Caco-2 (cell line): ENCODE results near the gene IMMT. TPM values are rescaled to one million over a fixed set of nuclear protein-coding genes. Genes with fewer than 3 reads are reported as not detected.

Source experiments
- BruUV-seq: library from RNA; stranded (reverse); fragments of 400-500 nt; replicated peaks from 2 replicates; lab custom pipeline; 2021; lab: Mats Ljungman, UMichigan
- CTCF ChIA-PET: fragments of 300-600 bp; sonication (Branson Sonifier 250); formaldehyde crosslinking; loops from one replicate; lab custom pipeline; 2022; ENCODE audit warnings: antibody characterized with exemption; lab: Charles Lee
- POLR2A ChIA-PET: fragments of 300-600 bp; sonication (Branson Sonifier 250); formaldehyde crosslinking; loops from one replicate; lab custom pipeline; 2022; ENCODE audit warnings: antibody characterized with exemption; lab: Charles Lee
- DNase-seq, 2 experiments: peaks; one replicate each; pipeline versions ENCODE4 v3.0.0 to v3.0.0-alpha.2; 2020 to 2022
- H3K27me3 ChIP-seq: replicated peaks from 2 replicates; pipeline ENCODE4 v1.6.0; 2011; ENCODE audit warnings: low read length; ENCODE audit not compliant: control insufficient read depth, insufficient read depth
- H3K36me3 ChIP-seq: 2 replicates; pipeline ENCODE4 v1.5.1; 2011; ENCODE audit warnings: low read length; ENCODE audit not compliant: control insufficient read depth, insufficient read depth
- H3K4me1 ChIP-seq: fragments of 250-450 bp; sonication (Bioruptor Pico); 2 replicates; pipeline ENCODE4 v1.5.1; 2020; ENCODE audit warnings: mild to moderate bottlenecking
- H3K4me3 ChIP-seq: 2 replicates; pipeline ENCODE4 v1.5.1; 2011; ENCODE audit warnings: low read depth, mild to moderate bottlenecking, control low read depth, low read length
- H3K9me3 ChIP-seq: fragments of 250-450 bp; sonication (Bioruptor Pico); 2 replicates; pipeline ENCODE4 v1.5.1; 2020; ENCODE audit warnings: mild to moderate bottlenecking, moderate library complexity
- H3K27ac Mint-ChIP-seq: one replicate; pipeline ENCODE4 v1.8.0; 2022; ENCODE audit warnings: mixed read lengths; ENCODE audit not compliant: unreplicated experiment
- H3K27me3 Mint-ChIP-seq: one replicate; pipeline ENCODE4 v1.8.0; 2022; ENCODE audit warnings: mixed read lengths; ENCODE audit not compliant: insufficient read depth, unreplicated experiment
- H3K36me3 Mint-ChIP-seq: one replicate; pipeline ENCODE4 v1.8.0; 2022; ENCODE audit warnings: mild to moderate bottlenecking, mixed read lengths; ENCODE audit not compliant: insufficient read depth, unreplicated experiment
- H3K4me1 Mint-ChIP-seq: one replicate; pipeline ENCODE4 v1.8.0; 2022; ENCODE audit warnings: low read depth, mixed read lengths; ENCODE audit not compliant: unreplicated experiment
- H3K4me3 Mint-ChIP-seq: one replicate; pipeline ENCODE4 v1.8.0; 2022; ENCODE audit warnings: mild to moderate bottlenecking, moderate library complexity, mixed read lengths; ENCODE audit not compliant: unreplicated experiment
- H3K9me3 Mint-ChIP-seq: one replicate; pipeline ENCODE4 v1.8.0; 2022; ENCODE audit warnings: mixed read lengths; ENCODE audit not compliant: unreplicated experiment
- CTCF ChIP-seq, 2 experiments: fragments of 200-600 bp in 1 of 2; IDR thresholded peaks; 1 replicate in 1 of 2; 2 replicates in 1 of 2; pipeline versions ENCODE4 v1.5.1 to v1.8.0; 2011 to 2022; ENCODE audit warnings: antibody characterized with exemption in 1 of 2, control low read depth in 1 of 2, inconsistent platforms in 1 of 2, low read depth in 1 of 2, low read length in 1 of 2, mild to moderate bottlenecking in 1 of 2, moderate library complexity in 1 of 2; ENCODE audit not compliant: insufficient read depth in 1 of 2, severe bottlenecking in 1 of 2, unreplicated experiment in 1 of 2
- intact Hi-C: fragments of 100-400 bp; cut with micrococcal nuclease; formaldehyde crosslinking; loops from one replicate; pipeline ENCODE4 v1.10.0; 2022; ENCODE audit not compliant: unreplicated experiment
- total RNA-seq: library from RNA; stranded (reverse); gene quantifications from 2 replicates; pipeline ENCODE4 v1.2.3, GENCODE V29; 2022

IMMT gene
- total RNA-seq, 1 experiment from 2014 or later, result 129 TPM

DNA sequence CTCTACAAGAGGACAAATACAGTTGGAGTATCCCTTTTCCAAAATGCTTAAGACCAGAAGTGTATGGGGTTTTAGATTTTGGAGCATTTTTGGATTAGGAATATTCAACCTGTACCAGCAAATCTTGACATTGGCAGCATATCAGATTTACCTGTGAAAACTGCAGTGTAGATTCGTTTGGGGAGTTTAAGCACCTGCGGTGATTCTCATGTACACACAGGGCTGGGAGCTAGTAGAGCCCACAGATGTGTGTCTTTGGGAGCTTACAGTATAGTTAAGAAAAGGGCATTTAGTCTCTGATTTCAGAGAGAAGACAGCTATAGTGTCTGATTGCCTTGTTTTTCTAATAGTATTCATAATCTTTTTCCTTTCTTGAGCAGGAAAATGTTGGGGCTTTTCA is 59.1 kb downstream of the IMMT start:
- Mint-ChIP-seq H3K4me3 (no peak overlapping the region), H3K9me3 (no peaks in the 10 kb centered on the region), H3K27me3 (no peaks in the 10 kb centered on the region), H3K36me3 (peaks cover 100% of the 10 kb centered on the region), H3K4me1 (no peaks in the 10 kb centered on the region), H3K27ac (no peak overlapping the region)
- no peak for TF ChIP-seq CTCF (IDR thresholded peaks at IDR 0.05; ENCODE audit: insufficient read depth in 1 of 2, low read depth in 1 of 2, low read length in 1 of 2, severe bottlenecking in 1 of 2, unreplicated experiment in 1 of 2)
- no peaks in the 10 kb centered on the region for H3K9me3 ChIP-seq
- H3K4me3 ChIP-seq, result no peak overlapping the region
- CTCF ChIA-PET, result no interaction called here
- intact Hi-C loops, result no loop called here
- no peak for DNase-seq
- no peaks in the 10 kb centered on the region for H3K27me3 ChIP-seq
- no peaks in the 10 kb centered on the region for H3K4me1 ChIP-seq
- H3K36me3 ChIP-seq, result peaks cover 12% of the 10 kb centered on the region
- no TSS peak for BruUV-seq
- POLR2A ChIA-PET, result no interaction called here

DNA sequence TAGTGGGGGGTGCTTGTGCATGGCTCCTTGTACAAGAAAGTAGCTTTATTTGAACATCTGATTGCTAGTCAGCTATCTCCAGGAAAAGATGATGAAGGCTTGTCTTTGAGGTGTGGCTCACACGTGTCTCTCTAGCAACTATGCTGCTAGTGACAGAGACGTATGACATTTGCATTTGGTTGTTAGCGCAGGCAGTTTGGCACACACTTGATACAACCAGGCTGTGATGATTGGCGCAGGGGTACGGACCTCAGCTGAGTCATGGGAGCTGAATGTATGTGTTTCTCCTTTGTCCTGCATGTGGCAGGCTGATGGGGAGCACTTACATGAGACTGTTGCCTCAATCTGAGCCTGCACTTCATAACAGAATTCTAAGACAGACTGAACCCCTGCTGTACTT is 59.6 kb downstream of the IMMT start:
- H3K4me3 ChIP-seq, result no peak overlapping the region
- ChIA-PET POLR2A (interaction anchor here (0.5 kb wide), 1 partner anchor 31 kb away, joined by 3 read pairs; no protein-coding TSS in a partner anchor), CTCF (no interaction called here)
- Mint-ChIP-seq H3K4me1 (no peaks in the 10 kb centered on the region), H3K9me3 (no peaks in the 10 kb centered on the region), H3K27ac (no peak overlapping the region), H3K36me3 (peaks cover 100% of the 10 kb centered on the region), H3K4me3 (no peak overlapping the region), H3K27me3 (no peaks in the 10 kb centered on the region)
- BruUV-seq, result no TSS peak
- H3K4me1 ChIP-seq, result no peaks in the 10 kb centered on the region
- TF ChIP-seq CTCF (IDR thresholded peaks at IDR 0.05; ENCODE audit: insufficient read depth in 1 of 2, low read depth in 1 of 2, low read length in 1 of 2, severe bottlenecking in 1 of 2, unreplicated experiment in 1 of 2), result no peak
- no peaks in the 10 kb centered on the region for H3K9me3 ChIP-seq
- DNase-seq, result no peak
- peaks cover 12% of the 10 kb centered on the region for H3K36me3 ChIP-seq
- no peaks in the 10 kb centered on the region for H3K27me3 ChIP-seq
- intact Hi-C loops, result no loop called here

GRCh38 chr2:86134709-86135108 is 60.6 kb downstream of the IMMT start:
- H3K4me1 ChIP-seq, result no peaks in the 10 kb centered on the region
- Mint-ChIP-seq H3K36me3 (peaks cover 100% of the 10 kb centered on the region), H3K27ac (no peak overlapping the region), H3K4me3 (no peak overlapping the region), H3K27me3 (no peaks in the 10 kb centered on the region), H3K9me3 (no peaks in the 10 kb centered on the region), H3K4me1 (no peaks in the 10 kb centered on the region)
- intact Hi-C loops, result no loop called here
- H3K9me3 ChIP-seq, result no peaks in the 10 kb centered on the region
- CTCF ChIA-PET, result no interaction called here
- H3K27me3 ChIP-seq, result no peaks in the 10 kb centered on the region
- no peak for TF ChIP-seq CTCF (IDR thresholded peaks at IDR 0.05; ENCODE audit: insufficient read depth in 1 of 2, low read depth in 1 of 2, low read length in 1 of 2, severe bottlenecking in 1 of 2, unreplicated experiment in 1 of 2)
- peaks cover 12% of the 10 kb centered on the region for H3K36me3 ChIP-seq
- DNase-seq, result no peak
- BruUV-seq, result no TSS peak
- H3K4me3 ChIP-seq, result no peak overlapping the region
- POLR2A ChIA-PET, result no interaction called here
